Activated CD4-positive, alpha-beta T cell treated with anti-CD3 and anti-CD28 coated beads for 4 hours (primary cell): ENCODE measurements around the gene STAC.
"Not testable (repeated sequence)": the region's sequence is repeated elsewhere in the genome, so short reads cannot be mapped to it uniquely, and the experiment has no call there.

Source experiments
- DNase-seq, 2 donors: peaks; one replicate each; pipeline ENCODE4 v3.0.0-alpha.2; 2020

The STAC gene

GRCh38 chr3:36482256-36482655, 102.0 kb downstream of the STAC start:
- DNase-seq: no peak

- no peak for DNase-seq
Observed at GRCh38 chr3:36482880-36483279, 102.6 kb downstream of the STAC start.

- DNase-seq: no peak
Observed at GRCh38 chr3:36483709-36484108, 103.4 kb downstream of the STAC start.

- DNase-seq: no peak
Observed at GRCh38 chr3:36484386-36484785, 104.1 kb downstream of the STAC start.

GRCh38 chr3:36486009-36486795, 105.9 kb downstream of the STAC start:
- no peak for DNase-seq

- no peak for DNase-seq
Observed at GRCh38 chr3:36487616-36488015, 107.3 kb downstream of the STAC start.

GRCh38 chr3:36488077-36488789, 107.9 kb downstream of the STAC start:
- no peak for DNase-seq

GRCh38 chr3:36489101-36489500, 108.8 kb downstream of the STAC start:
- DNase-seq: no peak

GRCh38 chr3:36489679-36490425, 109.5 kb downstream of the STAC start:
- no peak for DNase-seq

- DNase-seq: no peak
Observed at GRCh38 chr3:36493051-36493450, 112.7 kb downstream of the STAC start.

- no peak for DNase-seq
Observed at GRCh38 chr3:36494461-36495109, 114.3 kb downstream of the STAC start.

GRCh38 chr3:36496684-36497633, 116.7 kb downstream of the STAC start:
- no peak for DNase-seq

- not testable (repeated sequence) for DNase-seq
Observed at GRCh38 chr3:36500053-36500452, 119.7 kb downstream of the STAC start.

GRCh38 chr3:36501616-36502015, 121.3 kb downstream of the STAC start:
- DNase-seq: no peak

- DNase-seq: no peak
Observed at GRCh38 chr3:36505393-36505792, 125.1 kb downstream of the STAC start.

GRCh38 chr3:36511791-36512486, 131.6 kb downstream of the STAC start:
- no peak for DNase-seq

- DNase-seq: no peak
Observed at GRCh38 chr3:36512555-36512954, 132.3 kb downstream of the STAC start.

- no peak for DNase-seq
Observed at GRCh38 chr3:36514171-36514570, 133.9 kb downstream of the STAC start.

GRCh38 chr3:36519682-36520081, 139.4 kb downstream of the STAC start:
- no peak for DNase-seq

- no peak for DNase-seq
Observed at GRCh38 chr3:36520241-36521006, 140.1 kb downstream of the STAC start.

- no peak for DNase-seq
Observed at GRCh38 chr3:36521007-36521379, 140.7 kb downstream of the STAC start.
